ENCODE results near the gene EIF3I.

GRCh38 chr1:32192220-32192948 is 29.8 kb upstream of the EIF3I start:
- no peak for TF ChIP-seq CREB1 (IDR thresholded peaks at IDR 0.05; ENCODE audit: low read depth)
- TF ChIP-seq YY1 (IDR thresholded peaks at IDR 0.05; ENCODE audit: low read depth) = no peak
- TF ChIP-seq MAX (IDR thresholded peaks at IDR 0.05) = no peak
